Keratinocyte (primary cell): ENCODE results near the gene DPYD. TPM values are rescaled to one million over a fixed set of nuclear protein-coding genes. Genes with fewer than 3 reads are reported as not detected.

Experiments
- DNase-seq: peaks from one replicate; pipeline ENCODE4 v3.0.0-alpha.2; 2011; ENCODE audit warnings: low read depth, missing footprints, low spot score
- FAIRE-seq: peaks from 2 replicates; lab custom pipeline; 2011; peaks lifted over from hg19 to GRCh38; lab: Jason Lieb, UNC
- H2AFZ ChIP-seq: 2 replicates; pipeline ENCODE4 v1.6.0; 2012; ENCODE audit warnings: low read length, control low read depth, inconsistent platforms; ENCODE audit not compliant: control insufficient read depth
- H3K27ac ChIP-seq: 2 replicates; pipeline ENCODE4 v1.5.1; 2011; ENCODE audit warnings: low read length; ENCODE audit not compliant: control insufficient read depth, insufficient read depth
- H3K27me3 ChIP-seq: 3 replicates; pipeline ENCODE4 v1.6.0; 2011; ENCODE audit warnings: low read length; ENCODE audit not compliant: control insufficient read depth, insufficient read depth; ENCODE audit errors: extremely low read depth
- H3K36me3 ChIP-seq, 2 experiments: 2 replicates in 1 of 2; 3 replicates in 1 of 2; pipeline ENCODE4 v1.5.1; 2011; ENCODE audit warnings: low read length in 2 of 2, mild to moderate bottlenecking in 1 of 2; ENCODE audit not compliant: control insufficient read depth in 2 of 2, insufficient read depth in 2 of 2; ENCODE audit errors: extremely low read depth in 1 of 2
- H3K4me1 ChIP-seq: 3 replicates; pipeline ENCODE4 v1.5.1; 2011; ENCODE audit warnings: low read length; ENCODE audit not compliant: control insufficient read depth, insufficient read depth; ENCODE audit errors: extremely low read depth
- H3K4me2 ChIP-seq: 3 replicates; pipeline ENCODE4 v1.6.0; 2011; ENCODE audit warnings: low read depth, low read length; ENCODE audit not compliant: control insufficient read depth, insufficient read depth; ENCODE audit errors: extremely low read depth
- H3K4me3 ChIP-seq, 3 experiments: fragments of 200-600 bp in 1 of 3; sonication (generic) in 1 of 3; 2 replicates in 2 of 3; 3 replicates in 1 of 3; pipeline ENCODE4 v1.5.1; 2011 to 2016; ENCODE audit warnings: low read length in 3 of 3, mild to moderate bottlenecking in 3 of 3, control low read depth in 2 of 3, inconsistent platforms in 1 of 3, low read depth in 1 of 3, mixed read lengths in 1 of 3, mixed run types in 1 of 3, moderate library complexity in 1 of 3; ENCODE audit not compliant: control insufficient read depth in 2 of 3, insufficient read depth in 2 of 3; ENCODE audit errors: extremely low read depth in 1 of 3
- H3K79me2 ChIP-seq: 2 replicates; pipeline ENCODE4 v1.6.0; 2012; ENCODE audit warnings: low read length; ENCODE audit not compliant: control insufficient read depth, insufficient read depth
- H3K9ac ChIP-seq: 3 replicates; pipeline ENCODE4 v1.6.0; 2011; ENCODE audit warnings: low read length; ENCODE audit not compliant: control insufficient read depth, insufficient read depth; ENCODE audit errors: extremely low read depth
- H3K9me1 ChIP-seq: 3 replicates; pipeline ENCODE4 v1.6.0; 2011; ENCODE audit warnings: low read length; ENCODE audit not compliant: control insufficient read depth, insufficient read depth; ENCODE audit errors: extremely low read depth
- H3K9me3 ChIP-seq: 2 replicates; pipeline ENCODE4 v1.5.1; 2012; ENCODE audit warnings: low read depth, low read length; ENCODE audit not compliant: control insufficient read depth
- H4K20me1 ChIP-seq: 3 replicates; pipeline ENCODE4 v1.6.0; 2011; ENCODE audit warnings: low read length; ENCODE audit not compliant: control insufficient read depth, insufficient read depth; ENCODE audit errors: extremely low read depth
- CTCF ChIP-seq, 3 experiments: IDR thresholded peaks in 1 of 3; conservative IDR thresholded peaks in 1 of 3; optimal IDR thresholded peaks in 1 of 3; 2 replicates in 2 of 3; 3 replicates in 1 of 3; pipeline versions ENCODE3 to v1.5.1; 2011; ENCODE audit warnings: low read length in 3 of 3, mild to moderate bottlenecking in 3 of 3, moderate library complexity in 2 of 3, control low read depth in 1 of 3, inconsistent platforms in 1 of 3; ENCODE audit not compliant: insufficient read depth in 2 of 3; ENCODE audit errors: extremely low read depth in 1 of 3
- EZH2 ChIP-seq: IDR thresholded peaks from one replicate; pipeline ENCODE4 v1.6.1; 2012; ENCODE audit warnings: inconsistent platforms, mild to moderate bottlenecking, low read length, moderate library complexity
- dilution Hi-C: fragments of 300-500 bp; cut with MboI; formaldehyde crosslinking; loops from one replicate; pipeline ENCODE4 v1.7.0; 2020; ENCODE audit warnings: low sequenced_read_pairs; ENCODE audit not compliant: extremely low pct_ligation_motif_present
- polyA plus RNA-seq, 5 experiments: library from polyadenylated mRNA; depleted of rRNA in 3 of 5; stranded (reverse) in 3 of 5; stranded (forward) in 1 of 5; unstranded in 1 of 5; fragments of >200 nt; gene quantifications; 1 replicate in 1 of 5; 2 replicates in 3 of 5; 3 replicates in 1 of 5; pipeline versions ENCODE4 v1.2.1 to v1.2.3, GENCODE V29; 2011 to 2012; ENCODE audit warnings: missing spikeins in 2 of 5, low read depth in 1 of 5, low replicate concordance in 1 of 5

The DPYD gene
- polyA plus RNA-seq, 1 donor (not counting 4 experiments of a cell fraction or from before 2014, with no cell fraction given), result 1.9 TPM

GRCh38 chr1:97091263-97091662, 829.6 kb downstream of the DPYD start:
- FAIRE-seq (no peak), DNase-seq (no peak)
- Histone ChIP-seq H3K4me1 (peaks cover 15% of the 10 kb centered on the region), H3K36me3 (no peaks in the 10 kb centered on the region), H3K9me1 (no peaks in the 10 kb centered on the region), H4K20me1 (no peaks in the 10 kb centered on the region), H3K9ac (no peak overlapping the region), H3K27me3 (no peaks in the 10 kb centered on the region), H2AFZ (no peak overlapping the region), H3K4me2 (no peak overlapping the region), H3K79me2 (no peaks in the 10 kb centered on the region), H3K27ac (no peak overlapping the region), H3K4me3 (no peak overlapping the region), H3K9me3 (no peaks in the 10 kb centered on the region)
- TF ChIP-seq CTCF (optimal IDR thresholded peaks at IDR 0.05 in 1 of 3, IDR thresholded peaks at IDR 0.05 in 1 of 3, conservative IDR thresholded peaks at IDR 0.05 in 1 of 3; ENCODE audit: extremely low read depth in 1 of 3, insufficient read depth in 2 of 3, low read length in 3 of 3) (no peak), EZH2 (no peak)
- dilution Hi-C loops, result no loop called here

- H3K9me3 ChIP-seq, result no peaks in the 10 kb centered on the region
- H3K9ac ChIP-seq, result no peak overlapping the region
- no peak for DNase-seq
- dilution Hi-C loops, result no loop called here
- H3K9me1 ChIP-seq, result no peaks in the 10 kb centered on the region
- H3K36me3 ChIP-seq, result no peaks in the 10 kb centered on the region
- H3K27ac ChIP-seq, result no peak overlapping the region
- H4K20me1 ChIP-seq, result no peaks in the 10 kb centered on the region
- H2AFZ ChIP-seq, result no peak overlapping the region
- no peak overlapping the region for H3K4me3 ChIP-seq
- TF ChIP-seq EZH2 (no peak), CTCF (optimal IDR thresholded peaks at IDR 0.05 in 1 of 3, IDR thresholded peaks at IDR 0.05 in 1 of 3, conservative IDR thresholded peaks at IDR 0.05 in 1 of 3; ENCODE audit: extremely low read depth in 1 of 3, insufficient read depth in 2 of 3, low read length in 3 of 3) (no peak)
- no peaks in the 10 kb centered on the region for H3K79me2 ChIP-seq
- H3K27me3 ChIP-seq, result no peaks in the 10 kb centered on the region
- FAIRE-seq, result no peak
- peaks cover 15% of the 10 kb centered on the region for H3K4me1 ChIP-seq
- no peak overlapping the region for H3K4me2 ChIP-seq
Measured at GRCh38 chr1:97090725-97091124, 830.1 kb downstream of the DPYD start.
